Activated CD4-positive, CD25-positive, alpha-beta regulatory T cell (primary cell): ENCODE results near the gene ADAP1.

Source experiments
- DNase-seq, 4 experiments: peaks; one replicate each; lab custom pipeline; 2025; lab: John Stamatoyannopoulos, UW

ADAP1 gene

DNA sequence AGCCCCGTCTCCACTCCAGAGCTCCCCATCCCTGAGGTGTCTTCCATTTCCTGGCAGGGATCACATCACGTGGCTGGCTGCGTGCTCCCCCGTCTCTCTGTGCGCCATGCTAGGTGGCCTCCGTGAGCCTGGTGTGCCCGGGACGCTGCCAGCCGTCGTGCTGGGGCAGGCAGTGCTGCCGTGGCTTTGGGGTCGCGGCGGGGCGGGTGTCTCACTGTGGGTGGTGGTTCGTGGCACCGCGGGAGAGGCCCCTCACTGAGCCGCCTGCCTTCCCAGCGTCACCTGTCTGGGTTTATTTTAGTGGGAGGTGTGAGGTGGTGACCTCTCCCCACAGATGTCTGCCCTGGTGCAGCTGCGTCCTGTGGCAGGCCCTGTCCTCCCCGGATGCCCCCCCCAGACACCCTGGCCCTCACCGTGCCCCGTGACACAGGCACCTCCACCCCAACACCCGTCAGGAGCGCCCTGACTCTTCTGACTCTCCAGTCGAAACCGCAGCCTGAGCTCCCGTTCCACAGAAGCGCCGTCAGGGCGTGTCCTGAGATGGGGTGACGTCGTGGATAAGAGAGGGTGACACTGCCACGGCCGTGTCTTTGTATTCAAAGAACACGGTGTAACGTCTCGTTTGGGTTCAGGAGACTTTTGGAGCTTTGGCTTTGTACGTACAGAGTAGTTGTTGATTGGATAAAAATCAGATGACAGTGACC, 60.2 kb downstream of the ADAP1 start:
- DNase-seq: no peak

GRCh38 chr7:893686-894085, 60.8 kb downstream of the ADAP1 start:
- no peak for DNase-seq

DNA sequence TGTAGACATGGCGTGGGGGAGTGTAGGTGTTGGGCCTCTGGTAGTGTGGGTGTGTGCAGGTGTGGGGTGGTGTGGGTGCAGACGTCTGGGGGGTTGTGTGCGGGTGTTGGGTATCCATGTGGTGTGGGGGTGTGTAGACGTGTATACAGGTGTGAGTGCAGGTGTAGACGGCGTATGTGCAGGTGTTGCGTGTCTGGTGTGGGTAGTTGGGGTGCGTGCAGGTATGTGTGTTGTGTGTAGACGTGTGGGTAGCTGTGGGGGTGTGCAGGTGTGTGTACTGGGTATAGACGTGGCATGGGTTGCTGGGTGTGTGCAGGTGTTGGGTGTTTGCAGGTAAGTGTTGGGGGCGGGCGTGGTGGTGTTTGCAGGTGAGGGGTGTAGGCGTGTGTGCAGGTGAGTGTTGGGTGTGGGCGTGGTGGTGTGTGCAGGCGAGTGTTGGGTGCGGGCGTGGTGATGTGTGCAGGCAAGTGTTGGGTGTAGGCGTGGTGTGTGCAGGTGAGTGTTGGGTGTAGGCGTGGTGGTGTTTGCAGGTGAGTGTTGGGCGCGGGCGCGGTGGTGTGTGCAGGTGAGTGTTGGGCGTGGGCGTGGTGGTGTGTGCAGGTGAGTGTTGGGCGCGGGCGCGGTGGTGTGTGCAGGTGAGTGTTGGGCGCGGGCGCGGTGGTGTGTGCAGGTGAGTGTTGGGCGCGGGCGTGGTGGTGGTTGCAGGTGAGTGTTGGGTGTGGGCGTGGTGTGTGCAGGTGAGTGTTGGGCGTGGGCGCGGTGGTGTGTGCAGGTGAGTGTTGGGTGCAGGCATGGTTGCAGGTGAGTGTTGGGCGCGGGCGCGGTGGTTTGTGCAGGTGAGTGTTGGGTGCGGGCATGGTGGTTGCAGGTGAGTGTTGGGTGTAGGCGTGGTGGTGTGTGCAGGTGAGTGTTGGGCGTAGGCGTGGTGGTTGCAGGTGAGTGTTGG, 61.6 kb downstream of the ADAP1 start:
- DNase-seq: no peak

- DNase-seq: no peak
Observed at GRCh38 chr7:891805-892204, 62.7 kb downstream of the ADAP1 start.

DNA sequence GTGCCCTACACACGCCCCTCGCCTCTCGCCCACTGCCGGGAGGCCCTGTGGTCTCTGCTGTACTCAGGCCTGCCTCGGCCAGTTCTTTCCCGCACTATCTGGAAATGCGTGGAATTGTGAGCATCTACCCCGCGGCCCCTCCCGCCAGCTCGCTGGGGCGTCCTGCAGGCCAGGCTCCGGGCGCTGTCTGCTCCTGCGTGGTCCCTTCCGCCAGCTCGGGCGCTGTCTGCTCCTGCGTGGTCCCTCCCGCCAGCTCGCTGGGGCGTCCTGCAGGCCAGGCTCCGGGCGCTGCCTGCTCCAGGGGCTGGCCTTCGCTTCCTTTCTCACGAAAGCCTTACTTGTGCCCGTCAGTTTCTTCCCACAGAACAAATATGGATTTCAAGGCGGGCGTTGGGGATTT, 63.2 kb downstream of the ADAP1 start:
- DNase-seq: no peak

- no peak for DNase-seq
Observed at GRCh38 chr7:890868-891267, 63.6 kb downstream of the ADAP1 start.

DNA sequence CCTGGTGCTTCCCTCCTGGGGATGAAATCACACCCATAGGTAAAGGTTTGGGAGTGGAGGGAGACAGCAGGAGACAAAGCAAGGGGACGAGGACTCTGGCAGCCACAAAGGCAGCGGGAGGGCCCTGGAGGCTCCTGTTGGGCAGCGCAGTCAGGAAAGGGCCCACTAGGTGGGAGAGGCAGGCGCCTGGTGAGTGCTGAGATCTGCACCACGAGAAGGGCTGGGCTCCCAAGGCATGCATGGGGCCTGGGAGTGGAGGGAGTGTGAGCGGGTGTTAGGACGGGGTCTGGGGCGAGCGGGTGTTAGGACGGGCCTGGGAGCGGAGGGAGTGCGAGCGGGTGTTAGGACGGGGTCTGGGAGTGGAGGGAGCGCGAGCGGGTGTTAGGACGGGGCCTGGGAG, 65.1 kb downstream of the ADAP1 start:
- DNase-seq: no peak

DNA sequence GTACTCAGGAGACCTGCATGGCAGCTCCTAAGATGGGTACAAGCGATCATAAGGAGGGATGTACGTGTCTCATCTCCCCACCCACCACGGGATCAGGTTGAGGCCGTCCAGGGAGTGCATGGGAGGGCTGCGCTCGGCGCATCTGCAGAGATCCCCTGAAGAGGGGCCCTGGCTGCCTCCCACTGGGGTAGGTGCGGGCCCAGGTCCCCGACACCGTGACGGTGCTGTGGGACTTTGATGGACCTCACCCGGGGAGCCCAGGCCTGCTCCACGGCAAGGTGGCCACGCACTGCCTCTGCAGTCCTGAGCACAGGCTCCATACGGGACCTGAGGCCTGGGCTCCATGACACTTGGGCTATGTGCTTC, 65.5 kb downstream of the ADAP1 start:
- no peak for DNase-seq

DNA sequence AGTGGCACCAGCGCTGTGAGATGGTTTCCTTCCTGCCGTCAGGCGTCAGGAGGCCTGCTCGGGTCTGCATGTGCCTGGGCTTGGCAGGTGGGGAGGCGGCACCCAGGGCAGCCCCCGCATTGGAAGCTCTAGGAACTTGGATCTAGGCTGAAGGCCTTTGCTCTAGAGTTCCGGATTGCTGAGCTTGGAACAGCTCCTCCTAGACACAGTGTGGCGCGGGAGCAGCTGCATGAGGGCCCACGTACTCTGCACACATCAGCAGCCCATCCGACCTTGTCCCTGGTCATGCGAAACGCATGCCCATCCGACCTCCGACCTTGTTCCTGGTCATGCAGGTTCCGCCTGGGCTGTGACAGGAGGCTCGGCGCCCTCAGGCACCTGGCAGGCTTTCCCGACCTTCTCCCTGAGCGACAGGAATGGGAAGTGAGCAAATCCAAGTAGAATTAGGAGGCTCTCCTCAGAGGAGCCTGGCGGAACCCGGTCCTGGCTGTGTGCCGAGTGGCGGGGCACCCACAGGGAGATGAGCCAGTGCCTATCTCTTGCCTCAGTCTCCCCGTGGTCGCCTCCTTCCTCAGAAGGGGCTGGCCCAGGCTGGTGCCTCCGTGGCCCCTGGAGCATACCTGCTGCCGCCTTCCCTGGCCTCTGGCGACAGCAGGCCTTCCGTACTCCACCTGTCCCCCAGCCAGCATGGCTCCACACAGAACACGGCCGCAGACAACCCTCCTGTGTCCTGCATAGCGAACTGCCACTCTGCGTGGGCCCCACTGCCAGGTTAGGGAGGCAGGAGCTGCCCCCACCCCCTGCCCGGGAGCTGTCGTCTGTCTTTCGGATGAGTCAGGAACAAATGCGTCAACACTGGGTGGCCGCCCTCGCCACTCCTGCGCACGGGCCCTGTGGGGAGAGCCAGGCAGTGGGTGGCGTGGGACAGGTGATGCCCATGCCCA, 66.1 kb downstream of the ADAP1 start:
- DNase-seq: no peak

GRCh38 chr7:887488-887820, 67.0 kb downstream of the ADAP1 start:
- DNase-seq: no peak

GRCh38 chr7:886626-887487, 67.6 kb downstream of the ADAP1 start:
- DNase-seq: no peak

DNA sequence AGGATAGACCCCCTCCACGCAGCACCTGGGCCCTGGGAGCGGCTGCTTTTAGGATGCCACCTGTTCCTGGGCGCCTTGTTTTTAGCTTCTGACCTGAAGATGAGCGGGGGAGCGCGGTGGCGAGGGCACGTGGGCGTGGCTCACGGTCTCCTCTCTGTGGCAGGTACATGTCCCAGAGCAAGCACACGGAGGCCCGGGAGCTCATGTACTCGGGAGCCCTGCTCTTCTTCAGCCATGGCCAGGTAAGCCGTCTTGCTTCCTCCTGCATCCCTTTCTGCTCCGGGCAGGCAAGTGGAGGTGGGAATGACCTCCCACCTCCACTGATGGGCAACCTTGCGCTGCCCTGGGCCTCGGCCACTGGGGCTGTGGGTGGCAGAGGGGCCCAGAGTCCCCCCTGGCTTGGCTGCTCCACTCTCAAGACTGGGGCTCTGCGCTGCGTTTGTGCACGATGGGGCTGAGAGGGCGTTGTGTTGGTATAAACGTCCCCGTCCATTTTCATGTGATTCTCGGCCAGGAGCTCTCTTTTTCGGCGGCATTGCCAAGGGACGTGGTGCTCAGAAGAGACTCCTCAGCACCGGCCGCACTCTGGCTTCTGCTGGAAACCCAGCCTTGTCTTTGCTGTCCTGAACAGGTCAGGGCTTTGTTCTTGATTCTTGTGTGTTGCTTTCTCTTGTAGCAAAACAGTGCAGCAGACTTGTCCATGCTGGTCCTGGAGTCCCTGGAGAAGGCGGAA, 68.4 kb downstream of the ADAP1 start:
- no peak for DNase-seq

DNA sequence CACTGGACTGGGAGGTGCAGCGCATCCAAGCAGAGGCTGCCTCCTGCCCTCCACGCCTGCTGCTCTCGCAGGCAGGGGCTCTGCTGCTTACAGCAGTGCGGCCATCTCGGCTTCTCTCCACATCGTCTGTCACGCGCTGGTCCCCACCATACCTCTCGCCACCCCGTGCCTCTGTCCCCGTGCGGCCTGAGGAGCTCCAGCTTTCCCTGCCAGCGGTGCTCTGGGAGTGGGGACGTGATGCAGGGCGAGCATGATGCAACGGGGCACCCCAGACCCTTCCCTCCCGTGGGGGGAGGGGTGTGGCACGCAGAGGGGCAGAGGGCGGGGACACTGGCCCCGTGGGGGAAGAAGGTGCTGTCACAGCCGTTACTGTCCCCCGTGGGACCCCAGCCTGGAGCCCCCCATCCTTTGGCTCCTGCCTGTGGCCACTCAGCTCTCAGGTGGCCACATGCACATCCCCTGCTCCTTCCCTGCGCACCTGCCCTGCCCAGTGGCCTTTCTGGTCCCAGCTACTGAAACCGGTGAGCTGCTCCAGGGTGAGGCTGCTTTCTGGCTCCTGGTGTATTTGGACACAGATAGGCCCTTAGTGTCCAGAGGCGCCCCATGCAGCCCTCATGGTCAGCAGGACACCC, 69.1 kb downstream of the ADAP1 start:
- no peak for DNase-seq

DNA sequence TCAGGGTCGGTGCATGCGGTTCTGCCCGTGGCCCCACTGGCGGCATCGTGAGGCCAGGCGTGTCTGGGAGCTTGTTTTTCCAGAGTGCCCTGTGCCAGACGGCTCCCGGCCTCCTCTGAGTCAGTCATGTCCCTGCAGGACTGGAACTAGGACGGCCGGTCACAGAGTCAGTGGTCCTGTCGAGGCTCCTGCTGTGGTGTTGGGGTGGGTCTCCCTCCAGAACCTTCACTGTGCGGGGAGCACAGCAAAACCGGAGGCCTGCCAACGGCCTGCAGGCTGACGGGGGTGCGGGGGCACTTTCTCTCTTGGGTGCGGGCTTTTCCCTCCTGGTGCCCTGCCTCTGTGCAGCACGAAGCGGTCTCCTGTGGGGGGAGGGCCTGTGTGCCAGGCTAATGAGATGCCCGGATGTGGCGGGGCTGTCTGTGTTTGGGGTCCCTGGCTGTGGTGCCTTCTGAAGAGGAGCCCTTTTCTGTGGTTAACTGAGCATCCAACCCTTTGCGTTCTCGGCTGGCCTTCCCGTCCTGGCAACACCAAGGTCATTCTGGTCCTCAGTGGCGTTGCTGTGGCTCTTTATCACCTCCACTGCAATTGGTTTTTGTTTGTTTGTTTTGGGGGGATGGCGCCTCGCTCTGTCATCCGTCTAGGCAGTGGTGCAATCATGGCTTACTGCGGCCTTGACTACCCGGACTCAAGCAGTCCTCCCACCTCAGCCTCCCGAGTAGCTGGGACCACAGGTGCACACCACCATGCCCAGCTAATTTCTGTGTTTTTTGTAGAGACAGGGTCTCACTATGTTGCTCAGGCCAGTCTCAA, 70.1 kb downstream of the ADAP1 start:
- DNase-seq: no peak

GRCh38 chr7:883055-884021, 71.1 kb downstream of the ADAP1 start:
- DNase-seq: no peak

- no peak for DNase-seq
Observed at GRCh38 chr7:882336-883035, 72.0 kb downstream of the ADAP1 start.

DNA sequence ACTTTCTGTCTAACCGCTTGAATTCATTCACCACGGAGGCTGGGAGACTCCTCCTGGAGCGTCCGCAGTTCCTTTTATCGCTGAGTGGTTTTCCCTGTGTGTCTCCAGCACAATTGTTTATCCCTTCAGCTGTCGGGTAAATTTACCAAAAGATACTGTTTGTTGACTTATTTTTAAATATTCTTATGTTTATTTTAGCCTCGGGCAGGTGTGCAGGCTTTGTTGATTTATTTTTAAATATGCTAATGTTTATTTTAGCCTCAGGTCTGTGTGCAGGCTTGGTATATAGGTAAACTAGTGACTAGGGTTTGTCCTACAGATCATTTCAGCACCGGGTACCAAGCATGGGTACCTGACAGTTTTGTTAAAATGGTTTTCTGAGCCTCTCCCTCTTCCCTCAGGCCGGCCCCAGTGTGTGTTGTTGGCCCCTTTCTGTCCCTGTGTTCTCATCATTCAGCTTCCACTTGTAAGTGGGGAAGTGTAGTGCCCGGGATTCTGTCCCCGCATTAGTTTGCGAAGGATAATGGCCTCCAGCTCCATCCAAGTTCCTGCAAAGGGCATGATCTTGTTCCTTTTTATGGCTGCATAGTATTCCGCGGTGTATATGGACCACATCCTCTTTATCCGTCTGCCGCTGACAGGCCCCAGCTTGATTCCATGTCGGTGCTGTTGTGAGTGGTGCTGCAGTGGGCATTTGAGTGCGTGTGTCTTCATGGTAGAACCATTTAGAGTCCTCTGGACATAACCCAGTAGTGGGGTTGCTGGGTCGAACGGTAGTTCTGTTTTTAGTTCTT, 72.8 kb downstream of the ADAP1 start:
- DNase-seq: no peak
